Transverse colon (tissue), 4 donors: ENCODE data around the gene OR2L3. TPM values are rescaled to one million over a fixed set of nuclear protein-coding genes. Genes with fewer than 3 reads are reported as not detected.

Experiments
- DNase-seq: peaks from one replicate; pipeline ENCODE4 v3.0.0-alpha.2; 2019
- H3K27ac ChIP-seq, 4 donors: fragments of 200-600 bp; sonication (generic); 2 replicates each; pipeline ENCODE4 v1.5.1; 2016 to 2018; ENCODE audit warnings: inconsistent platforms in 4 of 4
- H3K27me3 ChIP-seq: fragments of 200-600 bp; sonication (generic); 2 replicates; pipeline ENCODE4 v1.5.1; 2017; ENCODE audit warnings: inconsistent platforms
- H3K36me3 ChIP-seq, 4 donors: fragments of 200-600 bp; sonication (generic); 2 replicates each; pipeline ENCODE4 v1.5.1; 2017 to 2019; ENCODE audit warnings: inconsistent platforms in 4 of 4
- H3K4me1 ChIP-seq, 4 donors: fragments of 200-600 bp; sonication (generic); 2 replicates each; pipeline ENCODE4 v1.5.1; 2017 to 2020; ENCODE audit warnings: inconsistent platforms in 4 of 4
- H3K4me3 ChIP-seq, 4 donors: fragments of 200-600 bp; sonication (generic); 1 replicate in 1 of 4; 2 replicates in 3 of 4; pipeline versions ENCODE4 v1.5.1 to v1.6.1; 2017 to 2019; ENCODE audit warnings: inconsistent platforms in 4 of 4
- H3K9me3 ChIP-seq, 2 donors: fragments of 200-600 bp; sonication (generic); 2 replicates each; pipeline ENCODE4 v1.5.1; 2017 to 2019; ENCODE audit warnings: inconsistent platforms in 2 of 2
- CTCF ChIP-seq, 5 experiments: fragments of 200-600 bp in 3 of 5; fragments of 450-650 bp in 2 of 5; sonication (generic) in 3 of 5; IDR thresholded peaks; 1 replicate in 2 of 5; 2 replicates in 3 of 5; pipeline ENCODE4 v1.5.1; 2016 to 2017; ENCODE audit warnings: antibody characterized with exemption in 5 of 5, inconsistent platforms in 3 of 5, mild to moderate bottlenecking in 2 of 5, moderate library complexity in 1 of 5
- EP300 ChIP-seq: sonication (generic); formaldehyde crosslinking; IDR thresholded peaks from one replicate; pipeline ENCODE4 v1.6.1; 2017; ENCODE audit warnings: antibody characterized with exemption, low read depth
- POLR2A ChIP-seq: fragments of 450-650 bp; IDR thresholded peaks from one replicate; pipeline ENCODE4 v1.6.1; 2016; ENCODE audit warnings: antibody characterized with exemption, mild to moderate bottlenecking, moderate library complexity
- POLR2AphosphoS5 ChIP-seq, 3 donors: sonication (generic); formaldehyde crosslinking; IDR thresholded peaks; one replicate each; pipeline ENCODE4 v1.6.1; 2016; ENCODE audit warnings: antibody characterized with exemption in 3 of 3
- WGBS, 2 donors: methylation state at CpG; one replicate each; pipeline ENCODE4 v1.1.5; 2018; ENCODE audit warnings: low coverage in 1 of 2; 5-methylcytosine and 5-hydroxymethylcytosine counted together
- in situ Hi-C, 4 donors: fragments of 200-750 bp; cut with MboI; loops; one replicate each; pipeline versions ENCODE4 v1.15.0 to v1.15.1; 2017; ENCODE audit warnings: low sequenced_read_pairs in 3 of 4, low pct_ligation_motif_present in 1 of 4, low pct_unique_long_range_greater_than_20kb in 1 of 4
- intact Hi-C: fragments of 100-400 bp; cut with DNase I; formaldehyde crosslinking; loops from one replicate; pipeline ENCODE4 v1.15.1; 2023; ENCODE audit warnings: low total_unique reads
- total RNA-seq, 4 donors: library from RNA; depleted of rRNA; stranded (reverse); fragments of >200 nt; gene quantifications; one replicate each; pipeline ENCODE4 v1.1.0, GENCODE V29; 2016

The OR2L3 gene, protein sequence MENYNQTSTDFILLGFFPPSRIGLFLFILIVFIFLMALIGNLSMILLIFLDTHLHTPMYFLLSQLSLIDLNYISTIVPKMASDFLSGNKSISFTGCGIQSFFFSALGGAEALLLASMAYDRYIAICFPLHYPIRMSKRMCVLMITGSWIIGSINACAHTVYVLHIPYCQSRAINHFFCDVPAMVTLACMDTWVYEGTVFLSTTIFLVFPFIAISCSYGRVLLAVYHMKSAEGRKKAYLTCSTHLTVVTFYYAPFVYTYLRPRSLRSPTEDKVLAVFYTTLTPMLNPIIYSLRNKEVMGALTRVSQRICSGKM
- total RNA-seq: not detected

DNA sequence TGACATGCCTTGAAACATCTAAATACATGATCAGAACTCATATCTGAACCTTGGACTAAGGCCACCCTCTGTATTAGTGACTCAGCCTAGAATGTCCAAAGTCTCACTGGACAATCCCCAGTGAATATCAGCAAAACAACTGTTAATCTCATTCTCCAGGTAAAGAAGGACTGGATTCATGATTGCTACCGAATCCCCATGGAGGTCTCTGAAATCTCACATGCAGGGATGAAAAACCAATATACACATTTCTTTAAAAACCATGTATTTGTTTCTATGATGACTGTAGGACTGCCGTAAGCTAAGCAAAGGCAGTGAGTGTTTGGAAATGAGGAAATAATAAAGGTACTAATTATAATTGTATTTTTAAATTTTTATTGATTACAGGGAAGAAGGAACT lies at the start of gene OR2L3:
OR2L3 (plus strand) TSS at position 301 of the 400 bp plus-strand sequence. CDS start 13,846 bp downstream, outside the sequence.
- TF ChIP-seq CTCF (IDR thresholded peaks at IDR 0.05) (no peak), POLR2AphosphoS5 (IDR thresholded peaks at IDR 0.05) (no peak), EP300 (no peak), POLR2A (no peak)

DNA sequence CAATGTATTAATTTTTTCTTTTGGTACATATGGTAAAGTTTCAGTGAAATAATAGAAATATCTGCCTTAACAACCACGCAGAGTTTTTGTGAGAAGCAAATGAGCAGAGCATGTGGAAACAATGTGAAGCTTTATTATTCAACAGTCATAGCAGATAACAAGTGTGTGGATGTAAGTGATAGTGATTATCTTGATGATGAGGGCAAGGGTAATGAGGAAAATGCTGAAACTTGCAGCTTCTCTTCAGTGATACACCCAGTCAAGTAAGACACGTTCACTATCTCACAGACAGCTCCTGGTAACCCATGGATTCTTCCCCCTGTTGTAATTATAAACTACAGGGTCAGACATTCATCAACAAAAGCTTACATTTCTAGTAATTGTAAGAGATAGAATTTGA lies 47.8 kb upstream of the OR2L3 start:
- H3K36me3 ChIP-seq: no peaks in the 10 kb centered on the region
- H3K4me3 ChIP-seq: no peak overlapping the region
- DNase-seq: no peak
- in situ Hi-C loops: no loop called here
- TF ChIP-seq CTCF (IDR thresholded peaks at IDR 0.05) (no peak), POLR2AphosphoS5 (IDR thresholded peaks at IDR 0.05) (no peak), POLR2A (no peak), EP300 (no peak)
- H3K27ac ChIP-seq: no peak overlapping the region
- no peaks in the 10 kb centered on the region for H3K4me1 ChIP-seq
- intact Hi-C loops: no loop called here
- H3K27me3 ChIP-seq: no peaks in the 10 kb centered on the region
- H3K9me3 ChIP-seq: peaks cover 0 to 5% of the 10 kb centered on the region in 2 donors
- 46 to 48% methylated on average over 2 of the region's 2 CpGs for WGBS, 2 donors

More for the DNA sequence above, at the start of gene OR2L3:
- intact Hi-C loops (no loop called here), in situ Hi-C loops (no loop called here)
- Histone ChIP-seq H3K4me1 (no peaks in the 10 kb centered on the region), H3K4me3 (no peak within 1 kb of the TSS), H3K36me3 (no peaks in the 10 kb centered on the region), H3K27ac (no peak within 1 kb of the TSS), H3K27me3 (no peaks in the 10 kb centered on the region), H3K9me3 (peaks cover 0 to 4% of the 10 kb centered on the region in 2 donors)
- WGBS, 2 donors: 75 to 76% methylated on average over 2 of the region's 2 CpGs
- no peak for DNase-seq

DNA sequence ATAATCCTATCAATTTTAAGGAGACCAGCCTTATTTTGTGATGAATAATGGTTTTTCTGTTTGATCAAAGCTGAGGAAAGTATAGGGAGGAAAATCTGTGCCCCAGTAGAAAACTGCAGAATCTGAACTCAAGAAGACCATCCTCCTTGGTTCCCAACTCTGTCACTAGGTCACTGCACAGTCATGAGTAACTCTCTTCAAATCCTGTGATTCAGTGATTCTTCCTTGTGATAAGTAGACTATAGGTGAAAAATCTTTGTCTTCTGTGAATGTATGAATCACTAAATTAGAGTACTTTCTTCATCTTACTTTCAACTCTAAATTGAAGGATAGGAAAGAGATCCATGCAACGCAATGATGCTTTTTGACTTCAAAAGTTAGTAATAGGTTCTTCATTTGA lies 46.5 kb upstream of the OR2L3 start:
- Histone ChIP-seq H3K4me3 (no peak overlapping the region), H3K4me1 (no peaks in the 10 kb centered on the region), H3K36me3 (no peaks in the 10 kb centered on the region), H3K27me3 (no peaks in the 10 kb centered on the region), H3K9me3 (peaks cover 0 to 5% of the 10 kb centered on the region in 2 donors), H3K27ac (no peak overlapping the region)
- TF ChIP-seq POLR2AphosphoS5 (IDR thresholded peaks at IDR 0.05): no peak
- no peak for DNase-seq
- intact Hi-C loops: no loop called here
- in situ Hi-C loops: no loop called here
- WGBS, 2 donors: 80 to 100% methylated on average over 1 of the region's 1 CpG

GRCh38 chr1:248007778-248008177 lies 38.9 kb upstream of the OR2L3 start:
- TF ChIP-seq POLR2A (no peak), CTCF (IDR thresholded peaks at IDR 0.05) (no peak), POLR2AphosphoS5 (IDR thresholded peaks at IDR 0.05) (no peak), EP300 (no peak)
- Histone ChIP-seq H3K4me1 (no peaks in the 10 kb centered on the region), H3K27me3 (no peaks in the 10 kb centered on the region), H3K27ac (no peak overlapping the region), H3K4me3 (no peak overlapping the region), H3K9me3 (peaks cover 12 to 20% of the 10 kb centered on the region in 2 donors), H3K36me3 (no peaks in the 10 kb centered on the region)
- intact Hi-C loops (no loop called here), in situ Hi-C loops (no loop called here)
- no peak for DNase-seq
- 33 to 48% methylated on average over 1 of the region's 1 CpG for WGBS, 2 donors

DNA sequence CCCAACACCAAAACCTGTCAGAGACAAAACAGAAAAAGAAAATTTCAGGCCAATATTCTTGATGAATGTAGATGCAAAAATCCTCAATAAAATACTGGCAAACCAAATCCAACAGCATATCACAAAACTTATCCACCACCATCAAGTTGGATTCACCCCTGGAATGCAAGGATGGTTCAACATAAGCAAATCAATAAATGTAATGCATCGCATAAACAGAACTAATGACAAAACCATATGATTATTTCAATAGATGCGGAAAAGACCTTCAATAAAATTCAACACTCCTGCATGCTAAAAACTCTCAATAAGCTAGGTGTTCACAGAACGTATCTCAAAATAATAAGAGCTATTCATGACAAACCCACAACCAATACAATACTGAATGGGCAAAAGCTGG lies 37.0 kb upstream of the OR2L3 start:
- H3K4me1 ChIP-seq: no peaks in the 10 kb centered on the region
- H3K27ac ChIP-seq: no peak overlapping the region
- TF ChIP-seq POLR2A (no peak), POLR2AphosphoS5 (IDR thresholded peaks at IDR 0.05) (no peak), EP300 (no peak), CTCF (IDR thresholded peaks at IDR 0.05) (no peak)
- no peaks in the 10 kb centered on the region for H3K36me3 ChIP-seq
- H3K27me3 ChIP-seq: no peaks in the 10 kb centered on the region
- H3K4me3 ChIP-seq: no peak overlapping the region
- DNase-seq: no peak
- 79% methylated on average over 3 of the region's 3 CpGs for WGBS, 2 donors
- in situ Hi-C loops: no loop called here
- intact Hi-C loops: loop anchor here (5.0 kb wide), 1 partner anchor 783 kb away; no protein-coding TSS in a partner anchor
- H3K9me3 ChIP-seq: peaks cover 12 to 20% of the 10 kb centered on the region in 2 donors
